ENCODE measurements around the gene ABHD11.

The ABHD11 gene

GRCh38 chr7:73762659-73762999, 24.0 kb upstream of the ABHD11 start:
- no peak for DNase-seq
- Mint-ChIP-seq H3K36me3 (ENCODE audit: low read depth) (no peaks in the 10 kb centered on the region), H3K4me1 (no peaks in the 10 kb centered on the region), H3K4me3 (no peak overlapping the region), H3K9me3 (no peaks in the 10 kb centered on the region), H3K27me3 (peaks cover 8% of the 10 kb centered on the region), H3K27ac (no peak overlapping the region)
- no peak for ATAC-seq

GRCh38 chr7:73761854-73762658, 23.5 kb upstream of the ABHD11 start:
- no peaks in the 10 kb centered on the region for H3K4me1 Mint-ChIP-seq
- no peaks in the 10 kb centered on the region for H3K36me3 Mint-ChIP-seq (ENCODE audit: low read depth)
- DNase-seq: no peak
- no peak overlapping the region for H3K4me3 Mint-ChIP-seq
- no peak for ATAC-seq
- H3K27me3 Mint-ChIP-seq: peaks cover 4% of the 10 kb centered on the region
- no peak overlapping the region for H3K27ac Mint-ChIP-seq
- no peaks in the 10 kb centered on the region for H3K9me3 Mint-ChIP-seq

GRCh38 chr7:73758581-73759138, 20.1 kb upstream of the ABHD11 start:
- no peaks in the 10 kb centered on the region for H3K4me1 Mint-ChIP-seq
- H3K9me3 Mint-ChIP-seq: no peaks in the 10 kb centered on the region
- H3K4me3 Mint-ChIP-seq: no peak overlapping the region
- no peaks in the 10 kb centered on the region for H3K27me3 Mint-ChIP-seq
- H3K27ac Mint-ChIP-seq: no peak overlapping the region
- no peaks in the 10 kb centered on the region for H3K36me3 Mint-ChIP-seq (ENCODE audit: low read depth)
- ATAC-seq: no peak
- no peak for DNase-seq

GRCh38 chr7:73749931-73750776, 11.6 kb upstream of the ABHD11 start:
- H3K27ac Mint-ChIP-seq: no peak overlapping the region
- no peaks in the 10 kb centered on the region for H3K4me1 Mint-ChIP-seq
- H3K27me3 Mint-ChIP-seq: peaks cover 8% of the 10 kb centered on the region
- no peak overlapping the region for H3K4me3 Mint-ChIP-seq
- no peaks in the 10 kb centered on the region for H3K9me3 Mint-ChIP-seq
- DNase-seq: no peak
- no peaks in the 10 kb centered on the region for H3K36me3 Mint-ChIP-seq (ENCODE audit: low read depth)
- no peak for ATAC-seq

- ATAC-seq: no peak
- no peaks in the 10 kb centered on the region for H3K4me1 Mint-ChIP-seq
- H3K4me3 Mint-ChIP-seq: no peak overlapping the region
- DNase-seq: no peak
- no peak overlapping the region for H3K27ac Mint-ChIP-seq
- peaks cover 4% of the 10 kb centered on the region for H3K27me3 Mint-ChIP-seq
- no peaks in the 10 kb centered on the region for H3K9me3 Mint-ChIP-seq
- no peaks in the 10 kb centered on the region for H3K36me3 Mint-ChIP-seq (ENCODE audit: low read depth)
Measured at GRCh38 chr7:73746378-73746777, 7.8 kb upstream of the ABHD11 start.

- H3K36me3 Mint-ChIP-seq (ENCODE audit: low read depth): no peaks in the 10 kb centered on the region
- no peaks in the 10 kb centered on the region for H3K27me3 Mint-ChIP-seq
- DNase-seq (no peak), ATAC-seq (no peak)
- peaks cover 3% of the 10 kb centered on the region for H3K4me1 Mint-ChIP-seq
- no peaks in the 10 kb centered on the region for H3K9me3 Mint-ChIP-seq
- H3K4me3 Mint-ChIP-seq: no peak overlapping the region
- H3K27ac Mint-ChIP-seq: no peak overlapping the region
Measured at GRCh38 chr7:73742753-73743641, 4.4 kb upstream of the ABHD11 start.

- Mint-ChIP-seq H3K9me3 (no peaks in the 10 kb centered on the region), H3K27me3 (no peaks in the 10 kb centered on the region), H3K36me3 (ENCODE audit: low read depth) (no peaks in the 10 kb centered on the region), H3K4me1 (peaks cover 9% of the 10 kb centered on the region), H3K4me3 (no peak overlapping the region), H3K27ac (no peak overlapping the region)
- ATAC-seq: no peak
- DNase-seq: no peak
Measured at GRCh38 chr7:73742338-73742752, 3.7 kb upstream of the ABHD11 start.

GRCh38 chr7:73741600-73741999, 3.0 kb upstream of the ABHD11 start:
- Mint-ChIP-seq H3K27ac (no peak overlapping the region), H3K27me3 (no peaks in the 10 kb centered on the region), H3K4me1 (peaks cover 9% of the 10 kb centered on the region), H3K4me3 (no peak overlapping the region), H3K36me3 (ENCODE audit: low read depth) (no peaks in the 10 kb centered on the region), H3K9me3 (no peaks in the 10 kb centered on the region)
- DNase-seq (no peak), ATAC-seq (no peak)

- Mint-ChIP-seq H3K9me3 (no peaks in the 10 kb centered on the region), H3K4me3 (no peak overlapping the region), H3K27ac (no peak overlapping the region), H3K4me1 (peaks cover 9% of the 10 kb centered on the region), H3K27me3 (no peaks in the 10 kb centered on the region), H3K36me3 (ENCODE audit: low read depth) (no peaks in the 10 kb centered on the region)
- no peak for ATAC-seq
- no peak for DNase-seq
Measured at GRCh38 chr7:73740771-73741170, 2.2 kb upstream of the ABHD11 start.

- no peak overlapping the region for H3K27ac Mint-ChIP-seq
Measured at GRCh38 chr7:73740212-73740611, 1.6 kb upstream of the ABHD11 start.

GRCh38 chr7:73739387-73739767, 775 bp upstream of the ABHD11 start:
- Mint-ChIP-seq H3K36me3 (ENCODE audit: low read depth) (no peaks in the 10 kb centered on the region), H3K9me3 (no peaks in the 10 kb centered on the region), H3K27me3 (no peaks in the 10 kb centered on the region), H3K4me3 (peak overlapping the region; percentile 89), H3K27ac (peak overlapping the region; percentile 86), H3K4me1 (peaks cover 11% of the 10 kb centered on the region)
- DNase-seq: no peak
- no peak for ATAC-seq

More at GRCh38 chr7:73740212-73740611, 1.6 kb upstream of the ABHD11 start:
- H3K36me3 Mint-ChIP-seq (ENCODE audit: low read depth): no peaks in the 10 kb centered on the region
- no peaks in the 10 kb centered on the region for H3K9me3 Mint-ChIP-seq
- ATAC-seq (no peak), DNase-seq (no peak)
- peak overlapping the region; percentile 8 for H3K4me3 Mint-ChIP-seq
- peaks cover 9% of the 10 kb centered on the region for H3K4me1 Mint-ChIP-seq
- H3K27me3 Mint-ChIP-seq: no peaks in the 10 kb centered on the region

- Mint-ChIP-seq H3K27me3 (no peaks in the 10 kb centered on the region), H3K36me3 (ENCODE audit: low read depth) (no peaks in the 10 kb centered on the region), H3K4me1 (peaks cover 11% of the 10 kb centered on the region), H3K27ac (peak overlapping the region; percentile 90), H3K9me3 (no peaks in the 10 kb centered on the region), H3K4me3 (peak overlapping the region; percentile 89)
- ATAC-seq: peak; percentile 1
- peak; percentile 72 for DNase-seq
Measured at GRCh38 chr7:73738220-73738611, 386 bp downstream of the ABHD11 start.

GRCh38 chr7:73737491-73738219, 947 bp downstream of the ABHD11 start:
- Mint-ChIP-seq H3K27me3 (no peaks in the 10 kb centered on the region), H3K36me3 (ENCODE audit: low read depth) (no peaks in the 10 kb centered on the region), H3K27ac (peak overlapping the region; percentile 90), H3K4me3 (peak overlapping the region; percentile 89), H3K4me1 (peaks cover 11% of the 10 kb centered on the region), H3K9me3 (no peaks in the 10 kb centered on the region)
- DNase-seq: no peak
- no peak for ATAC-seq

GRCh38 chr7:73736885-73737284, 1.7 kb downstream of the ABHD11 start:
- Mint-ChIP-seq H3K27ac (no peak overlapping the region), H3K27me3 (no peaks in the 10 kb centered on the region), H3K4me3 (peak overlapping the region; percentile 89), H3K4me1 (peaks cover 11% of the 10 kb centered on the region), H3K36me3 (ENCODE audit: low read depth) (no peaks in the 10 kb centered on the region), H3K9me3 (no peaks in the 10 kb centered on the region)
- ATAC-seq (no peak), DNase-seq (no peak)
